Measurements from ENCODE around the gene GREM1.

The GREM1 gene

GRCh38 chr15:32705446-32705845, 12.4 kb upstream of the GREM1 start:
- Histone ChIP-seq H3K36me3 (no peaks in the 10 kb centered on the region), H3K9me3 (replicated peaks in 1 of 11) (peaks cover 0 to 13% (median 3%) of the 10 kb centered on the region in 11 experiments; a peak in 8 of 22 replicates), H3K9ac (no peak overlapping the region), H3K27me3 (no peaks in the 10 kb centered on the region), H3K4me1 (peaks cover 0 to 37% (median 21%) of the 10 kb centered on the region in 10 experiments; a peak in 16 of 20 replicates), H3K4me3 (no peak overlapping the region), H4K20me1 (no peaks in the 10 kb centered on the region), H3K4me2 (peak overlapping the region in 6 of 11 experiments; percentile 11 to 57 (median 42); a peak in 10 of 22 replicates), H3K27ac (peak overlapping the region in 1 of 11 experiments; percentile 3; a peak in 1 of 22 replicates)
- no peak for TF ChIP-seq Cebpa-rat (IDR thresholded peaks at IDR 0.05)

GRCh38 chr15:32706704-32707103, 11.1 kb upstream of the GREM1 start:
- no peak for TF ChIP-seq Cebpa-rat (IDR thresholded peaks at IDR 0.05)
- no peaks in the 10 kb centered on the region for H3K27me3 ChIP-seq
- no peak overlapping the region for H3K4me3 ChIP-seq
- H3K9ac ChIP-seq: no peak overlapping the region
- H3K9me3 ChIP-seq (replicated peaks in 1 of 11): peaks cover 0 to 2% (median 0%) of the 10 kb centered on the region in 11 experiments; a peak in 3 of 22 replicates
- H3K27ac ChIP-seq: no peak overlapping the region
- no peaks in the 10 kb centered on the region for H3K36me3 ChIP-seq
- no peak overlapping the region for H3K4me2 ChIP-seq
- H4K20me1 ChIP-seq: no peaks in the 10 kb centered on the region
- peaks cover 0 to 28% (median 13%) of the 10 kb centered on the region in 10 experiments; a peak in 14 of 20 replicates for H3K4me1 ChIP-seq

GRCh38 chr15:32707436-32707835, 10.4 kb upstream of the GREM1 start:
- Histone ChIP-seq H3K36me3 (no peaks in the 10 kb centered on the region), H3K9me3 (replicated peaks in 1 of 11) (no peaks in the 10 kb centered on the region; a peak in 1 of 22 replicates), H3K9ac (no peak overlapping the region), H3K4me2 (no peak overlapping the region), H3K27me3 (peaks cover 0 to 5% (median 0%) of the 10 kb centered on the region in 11 experiments; a peak in 1 of 22 replicates), H3K4me1 (peaks cover 0 to 27% (median 13%) of the 10 kb centered on the region in 10 experiments; a peak in 14 of 20 replicates), H4K20me1 (no peaks in the 10 kb centered on the region), H3K4me3 (no peak overlapping the region), H3K27ac (no peak overlapping the region)
- TF ChIP-seq Cebpa-rat (IDR thresholded peaks at IDR 0.05): no peak

GRCh38 chr15:32709295-32710033, 8.3 kb upstream of the GREM1 start:
- H3K27ac ChIP-seq: no peak overlapping the region
- no peak for TF ChIP-seq Cebpa-rat (IDR thresholded peaks at IDR 0.05)
- H3K9me3 ChIP-seq (replicated peaks in 1 of 11): no peaks in the 10 kb centered on the region
- H4K20me1 ChIP-seq: no peaks in the 10 kb centered on the region
- no peaks in the 10 kb centered on the region for H3K36me3 ChIP-seq
- H3K4me2 ChIP-seq: no peak overlapping the region
- H3K9ac ChIP-seq: no peak overlapping the region
- H3K4me3 ChIP-seq: no peak overlapping the region
- H3K27me3 ChIP-seq: peaks cover 2 to 19% (median 12%) of the 10 kb centered on the region in 11 experiments
- H3K4me1 ChIP-seq: peaks cover 0 to 17% (median 10%) of the 10 kb centered on the region in 10 experiments; a peak in 8 of 20 replicates

- Histone ChIP-seq H3K27me3 (peaks cover 60 to 77% (median 70%) of the 10 kb centered on the region in 11 experiments), H3K9ac (no peak overlapping the region), H3K27ac (no peak overlapping the region), H3K4me1 (peaks cover 27 to 36% (median 33%) of the 10 kb centered on the region in 10 experiments), H3K36me3 (no peaks in the 10 kb centered on the region), H4K20me1 (peaks cover 0 to 36% (median 27%) of the 10 kb centered on the region in 11 experiments; a peak in 18 of 22 replicates), H3K4me2 (no peak overlapping the region), H3K9me3 (replicated peaks in 1 of 11) (no peaks in the 10 kb centered on the region), H3K4me3 (no peak overlapping the region)
- TF ChIP-seq Cebpa-rat (IDR thresholded peaks at IDR 0.05): no peak
These were observed 2.5 kb upstream of the GREM1 start for GRCh38 chr15:32715276-32715675.

GRCh38 chr15:32716216-32716914, 1.4 kb upstream of the GREM1 start:
- 0 out of 22 replicates have a peak, but pooled peaks cover 0 to 3% (median 0%) of the 10 kb centered on the region in 11 experiments for H3K9me3 ChIP-seq (replicated peaks in 1 of 11)
- TF ChIP-seq Cebpa-rat (IDR thresholded peaks at IDR 0.05): no peak
- no peak overlapping the region for H3K9ac ChIP-seq
- peaks cover 0 to 37% (median 27%) of the 10 kb centered on the region in 11 experiments; a peak in 18 of 22 replicates for H4K20me1 ChIP-seq
- no peak overlapping the region for H3K27ac ChIP-seq
- no peaks in the 10 kb centered on the region for H3K36me3 ChIP-seq
- peak overlapping the region in 9 of 10 experiments; percentile 47 to 68 (median 54); a peak in 12 of 20 replicates for H3K4me3 ChIP-seq
- peaks cover 71 to 88% (median 81%) of the 10 kb centered on the region in 11 experiments for H3K27me3 ChIP-seq
- peak overlapping the region; percentile 86 to 99 (median 93) for H3K4me2 ChIP-seq
- peaks cover 27 to 36% (median 33%) of the 10 kb centered on the region in 10 experiments for H3K4me1 ChIP-seq

GRCh38 chr15:32716915-32717425, 834 bp upstream of the GREM1 start:
- H3K36me3 ChIP-seq: no peaks in the 10 kb centered on the region
- peaks cover 0 to 37% (median 27%) of the 10 kb centered on the region in 11 experiments; a peak in 18 of 22 replicates for H4K20me1 ChIP-seq
- H3K27me3 ChIP-seq: peaks cover 77 to 93% (median 87%) of the 10 kb centered on the region in 11 experiments
- TF ChIP-seq Cebpa-rat (IDR thresholded peaks at IDR 0.05): no peak
- H3K27ac ChIP-seq: peak overlapping the region in 4 of 11 experiments; percentile 13 to 54 (median 36); a peak in 3 of 22 replicates
- H3K9ac ChIP-seq: peak overlapping the region in 8 of 11 experiments; percentile 13 to 70 (median 35); a peak in 7 of 22 replicates
- H3K9me3 ChIP-seq (replicated peaks in 1 of 11): 0 out of 22 replicates have a peak, but pooled peaks cover 0 to 3% (median 0%) of the 10 kb centered on the region in 11 experiments
- peak overlapping the region; percentile 47 to 68 (median 54) for H3K4me3 ChIP-seq
- peak overlapping the region; percentile 86 to 99 (median 93) for H3K4me2 ChIP-seq
- H3K4me1 ChIP-seq: peaks cover 27 to 36% (median 33%) of the 10 kb centered on the region in 10 experiments

- peaks cover 83 to 98% (median 94%) of the 10 kb centered on the region in 11 experiments for H3K27me3 ChIP-seq
- TF ChIP-seq Cebpa-rat (IDR thresholded peaks at IDR 0.05): no peak
- H3K4me2 ChIP-seq: peak overlapping the region; percentile 86 to 99 (median 93)
- H4K20me1 ChIP-seq: peaks cover 0 to 37% (median 27%) of the 10 kb centered on the region in 11 experiments; a peak in 18 of 22 replicates
- no peaks in the 10 kb centered on the region for H3K36me3 ChIP-seq
- H3K9me3 ChIP-seq (replicated peaks in 1 of 11): 0 out of 22 replicates have a peak, but pooled peaks cover 0 to 3% (median 0%) of the 10 kb centered on the region in 11 experiments
- H3K27ac ChIP-seq: no peak overlapping the region
- H3K4me3 ChIP-seq: peak overlapping the region; percentile 47 to 68 (median 54)
- H3K4me1 ChIP-seq: peaks cover 27 to 36% (median 33%) of the 10 kb centered on the region in 10 experiments
- H3K9ac ChIP-seq: peak overlapping the region in 4 of 11 experiments; percentile 14 to 47 (median 28); a peak in 3 of 22 replicates
These were observed 520 bp downstream of the GREM1 start for GRCh38 chr15:32718227-32718820.

Measured in BLaER1 treated with 17β-estradiol and CSF1 and Interleukin-3, amounts not matched to agents 10 nM and 100 nM (cell line).